ENCODE data around the gene SLX9.

- TF ChIP-seq MAX (IDR thresholded peaks at IDR 0.05; ENCODE audit: low read depth): peak; percentile 75
- no peak for TF ChIP-seq PBX3 (IDR thresholded peaks at IDR 0.05)
- no peak for TF ChIP-seq CTCF (IDR thresholded peaks at IDR 0.05)
These were observed 61.6 kb downstream of the SLX9 start for GRCh38 chr21:45001134-45002095.

Measured in SK-N-SH (cell line).